Keratinocyte (primary cell): ENCODE results near the gene STX18. TPM values are rescaled to one million over a fixed set of nuclear protein-coding genes. Genes with fewer than 3 reads are reported as not detected.

ENCODE experiments used
- DNase-seq: peaks from one replicate; pipeline ENCODE4 v3.0.0-alpha.2; 2011; ENCODE audit warnings: low read depth, missing footprints, low spot score
- FAIRE-seq: peaks from 2 replicates; lab custom pipeline; 2011; peaks lifted over from hg19 to GRCh38; lab: Jason Lieb, UNC
- H2AFZ ChIP-seq: 2 replicates; pipeline ENCODE4 v1.6.0; 2012; ENCODE audit warnings: low read length, control low read depth, inconsistent platforms; ENCODE audit not compliant: control insufficient read depth
- H3K27ac ChIP-seq: 2 replicates; pipeline ENCODE4 v1.5.1; 2011; ENCODE audit warnings: low read length; ENCODE audit not compliant: control insufficient read depth, insufficient read depth
- H3K27me3 ChIP-seq: 3 replicates; pipeline ENCODE4 v1.6.0; 2011; ENCODE audit warnings: low read length; ENCODE audit not compliant: control insufficient read depth, insufficient read depth; ENCODE audit errors: extremely low read depth
- H3K36me3 ChIP-seq, 2 experiments: 2 replicates in 1 of 2; 3 replicates in 1 of 2; pipeline ENCODE4 v1.5.1; 2011; ENCODE audit warnings: low read length in 2 of 2, mild to moderate bottlenecking in 1 of 2; ENCODE audit not compliant: control insufficient read depth in 2 of 2, insufficient read depth in 2 of 2; ENCODE audit errors: extremely low read depth in 1 of 2
- H3K4me1 ChIP-seq: 3 replicates; pipeline ENCODE4 v1.5.1; 2011; ENCODE audit warnings: low read length; ENCODE audit not compliant: control insufficient read depth, insufficient read depth; ENCODE audit errors: extremely low read depth
- H3K4me2 ChIP-seq: 3 replicates; pipeline ENCODE4 v1.6.0; 2011; ENCODE audit warnings: low read depth, low read length; ENCODE audit not compliant: control insufficient read depth, insufficient read depth; ENCODE audit errors: extremely low read depth
- H3K4me3 ChIP-seq, 3 experiments: fragments of 200-600 bp in 1 of 3; sonication (generic) in 1 of 3; 2 replicates in 2 of 3; 3 replicates in 1 of 3; pipeline ENCODE4 v1.5.1; 2011 to 2016; ENCODE audit warnings: low read length in 3 of 3, mild to moderate bottlenecking in 3 of 3, control low read depth in 2 of 3, inconsistent platforms in 1 of 3, low read depth in 1 of 3, mixed read lengths in 1 of 3, mixed run types in 1 of 3, moderate library complexity in 1 of 3; ENCODE audit not compliant: control insufficient read depth in 2 of 3, insufficient read depth in 2 of 3; ENCODE audit errors: extremely low read depth in 1 of 3
- H3K79me2 ChIP-seq: 2 replicates; pipeline ENCODE4 v1.6.0; 2012; ENCODE audit warnings: low read length; ENCODE audit not compliant: control insufficient read depth, insufficient read depth
- H3K9ac ChIP-seq: 3 replicates; pipeline ENCODE4 v1.6.0; 2011; ENCODE audit warnings: low read length; ENCODE audit not compliant: control insufficient read depth, insufficient read depth; ENCODE audit errors: extremely low read depth
- H3K9me1 ChIP-seq: 3 replicates; pipeline ENCODE4 v1.6.0; 2011; ENCODE audit warnings: low read length; ENCODE audit not compliant: control insufficient read depth, insufficient read depth; ENCODE audit errors: extremely low read depth
- H3K9me3 ChIP-seq: 2 replicates; pipeline ENCODE4 v1.5.1; 2012; ENCODE audit warnings: low read depth, low read length; ENCODE audit not compliant: control insufficient read depth
- H4K20me1 ChIP-seq: 3 replicates; pipeline ENCODE4 v1.6.0; 2011; ENCODE audit warnings: low read length; ENCODE audit not compliant: control insufficient read depth, insufficient read depth; ENCODE audit errors: extremely low read depth
- CTCF ChIP-seq, 3 experiments: IDR thresholded peaks in 1 of 3; conservative IDR thresholded peaks in 1 of 3; optimal IDR thresholded peaks in 1 of 3; 2 replicates in 2 of 3; 3 replicates in 1 of 3; pipeline versions ENCODE3 to v1.5.1; 2011; ENCODE audit warnings: low read length in 3 of 3, mild to moderate bottlenecking in 3 of 3, moderate library complexity in 2 of 3, control low read depth in 1 of 3, inconsistent platforms in 1 of 3; ENCODE audit not compliant: insufficient read depth in 2 of 3; ENCODE audit errors: extremely low read depth in 1 of 3
- EZH2 ChIP-seq: IDR thresholded peaks from one replicate; pipeline ENCODE4 v1.6.1; 2012; ENCODE audit warnings: inconsistent platforms, mild to moderate bottlenecking, low read length, moderate library complexity
- dilution Hi-C: fragments of 300-500 bp; cut with MboI; formaldehyde crosslinking; loops from one replicate; pipeline ENCODE4 v1.7.0; 2020; ENCODE audit warnings: low sequenced_read_pairs; ENCODE audit not compliant: extremely low pct_ligation_motif_present
- polyA plus RNA-seq, 5 experiments: library from polyadenylated mRNA; depleted of rRNA in 3 of 5; stranded (reverse) in 3 of 5; stranded (forward) in 1 of 5; unstranded in 1 of 5; fragments of >200 nt; gene quantifications; 1 replicate in 1 of 5; 2 replicates in 3 of 5; 3 replicates in 1 of 5; pipeline versions ENCODE4 v1.2.1 to v1.2.3, GENCODE V29; 2011 to 2012; ENCODE audit warnings: missing spikeins in 2 of 5, low read depth in 1 of 5, low replicate concordance in 1 of 5

STX18 gene
- polyA plus RNA-seq, 1 donor (not counting 4 experiments of a cell fraction or from before 2014, with no cell fraction given) = 21.6 TPM

- FAIRE-seq (no peak), DNase-seq (no peak)
- no peaks in the 10 kb centered on the region for H3K9me3 ChIP-seq
- H3K4me3 ChIP-seq = peak overlapping the region; percentile 54 to 75 (median 67)
- TF ChIP-seq CTCF (optimal IDR thresholded peaks at IDR 0.05 in 1 of 3, IDR thresholded peaks at IDR 0.05 in 1 of 3, conservative IDR thresholded peaks at IDR 0.05 in 1 of 3; ENCODE audit: extremely low read depth in 1 of 3, insufficient read depth in 2 of 3, low read length in 3 of 3) (no peak), EZH2 (no peak)
- no peaks in the 10 kb centered on the region for H3K9me1 ChIP-seq
- peak overlapping the region; percentile 54 for H3K9ac ChIP-seq
- no peak overlapping the region for H3K27ac ChIP-seq
- peaks cover 13% of the 10 kb centered on the region for H3K4me1 ChIP-seq
- H4K20me1 ChIP-seq = no peaks in the 10 kb centered on the region
- peak overlapping the region; percentile 78 for H3K4me2 ChIP-seq
- H3K36me3 ChIP-seq = peaks cover 0 to 2% of the 10 kb centered on the region in 2 experiments
- H3K79me2 ChIP-seq = no peaks in the 10 kb centered on the region
- H3K27me3 ChIP-seq = peaks cover 14% of the 10 kb centered on the region
- H2AFZ ChIP-seq = peak overlapping the region; percentile 63
- dilution Hi-C loops = no loop called here
These were observed 155.5 kb downstream of the STX18 start for GRCh38 chr4:4386296-4386735.

- Histone ChIP-seq H3K9ac (no peak overlapping the region), H3K9me1 (no peaks in the 10 kb centered on the region), H4K20me1 (no peaks in the 10 kb centered on the region), H3K27ac (no peak overlapping the region), H3K4me2 (peak overlapping the region; percentile 78), H3K4me1 (peaks cover 13% of the 10 kb centered on the region), H3K36me3 (peaks cover 0 to 2% of the 10 kb centered on the region in 2 experiments), H2AFZ (peak overlapping the region; percentile 63), H3K9me3 (no peaks in the 10 kb centered on the region), H3K4me3 (peak overlapping the region; percentile 54 to 75 (median 67)), H3K79me2 (no peaks in the 10 kb centered on the region), H3K27me3 (peaks cover 14% of the 10 kb centered on the region)
- FAIRE-seq (no peak), DNase-seq (no peak)
- TF ChIP-seq EZH2 (no peak), CTCF (optimal IDR thresholded peaks at IDR 0.05 in 1 of 3, IDR thresholded peaks at IDR 0.05 in 1 of 3, conservative IDR thresholded peaks at IDR 0.05 in 1 of 3; ENCODE audit: extremely low read depth in 1 of 3, insufficient read depth in 2 of 3, low read length in 3 of 3) (no peak)
- dilution Hi-C loops = no loop called here
These were observed 156.0 kb downstream of the STX18 start for GRCh38 chr4:4385729-4386295.
